NCI-H526 treated with DMSO at 0.1 percent for 48 hours (cell line): Measurements from ENCODE around the gene BNIP2.
"Not testable (repeated sequence)": the region's sequence is repeated elsewhere in the genome, so short reads cannot be mapped to it uniquely, and the experiment has no call there.

ENCODE experiments used
- DNase-seq: peaks from one replicate; lab custom pipeline; 2025; lab: John Stamatoyannopoulos, UW

Gene BNIP2

GRCh38 chr15:59688423-59688781 lies 718 bp downstream of the BNIP2 start:
- DNase-seq: no peak

GRCh38 chr15:59687836-59688235 lies 1.3 kb downstream of the BNIP2 start:
- no peak for DNase-seq

DNA sequence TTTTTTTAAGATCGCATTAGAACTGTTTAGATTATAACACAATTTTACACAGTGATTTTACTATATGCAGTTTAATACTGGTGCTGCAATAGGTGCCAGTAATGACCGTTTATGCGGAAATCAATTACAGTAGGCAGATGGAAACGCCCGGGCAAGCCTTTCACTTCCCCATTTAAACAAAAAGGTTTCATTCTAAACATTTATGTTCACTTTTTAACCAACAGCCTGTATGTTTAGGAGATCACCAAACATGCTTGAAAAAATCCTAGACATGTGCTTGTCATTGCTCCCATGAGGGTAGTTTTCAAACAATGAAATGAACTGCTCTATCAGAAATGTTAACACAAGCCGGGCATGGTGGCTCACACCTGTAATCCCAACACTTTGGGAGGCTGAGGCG lies 2.7 kb downstream of the BNIP2 start:
- no peak for DNase-seq

DNA sequence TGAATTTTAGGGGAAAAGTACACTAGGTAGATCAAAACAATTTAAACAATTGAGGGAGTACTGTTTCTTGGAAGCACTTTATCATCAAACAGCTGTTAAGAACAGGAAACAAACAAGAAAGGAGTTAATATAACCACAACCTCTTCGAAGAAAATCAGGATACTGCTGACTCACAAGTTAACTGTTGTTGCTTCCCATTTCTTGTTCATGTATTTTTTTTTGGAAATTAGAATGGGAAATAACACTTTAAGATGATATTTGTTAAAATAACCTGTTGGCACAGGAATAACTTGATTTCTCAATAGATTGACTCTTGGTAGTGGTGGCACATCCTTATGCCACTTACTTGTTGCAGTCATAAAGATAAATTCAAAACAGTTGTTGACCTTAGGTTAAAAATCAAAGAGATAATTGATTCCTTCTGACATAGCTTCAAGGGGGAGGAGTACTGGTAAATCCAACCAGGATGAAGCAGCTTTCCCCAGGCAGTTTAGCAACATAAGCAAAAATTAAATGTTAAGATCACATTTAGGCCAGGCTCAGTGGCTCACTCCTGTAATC lies 3.3 kb downstream of the BNIP2 start:
- no peak for DNase-seq

DNA sequence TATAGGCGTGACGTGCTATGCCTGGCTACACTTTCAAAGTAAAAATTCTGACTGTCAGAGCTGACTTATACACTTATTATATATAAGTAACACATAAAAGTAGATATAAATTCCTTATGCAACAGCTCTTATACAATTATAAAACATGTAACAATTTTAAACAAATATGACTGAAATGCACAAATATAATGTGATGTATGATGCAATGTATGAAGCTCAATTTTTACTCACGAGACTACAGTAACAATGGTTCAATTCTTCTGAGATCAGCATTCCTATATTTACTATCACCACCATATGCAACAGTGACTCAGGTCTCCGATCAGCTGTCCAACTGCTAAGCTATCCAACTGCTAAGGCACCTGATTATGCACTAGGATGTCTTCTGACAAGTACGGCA lies 8.2 kb downstream of the BNIP2 start:
- no peak for DNase-seq

DNA sequence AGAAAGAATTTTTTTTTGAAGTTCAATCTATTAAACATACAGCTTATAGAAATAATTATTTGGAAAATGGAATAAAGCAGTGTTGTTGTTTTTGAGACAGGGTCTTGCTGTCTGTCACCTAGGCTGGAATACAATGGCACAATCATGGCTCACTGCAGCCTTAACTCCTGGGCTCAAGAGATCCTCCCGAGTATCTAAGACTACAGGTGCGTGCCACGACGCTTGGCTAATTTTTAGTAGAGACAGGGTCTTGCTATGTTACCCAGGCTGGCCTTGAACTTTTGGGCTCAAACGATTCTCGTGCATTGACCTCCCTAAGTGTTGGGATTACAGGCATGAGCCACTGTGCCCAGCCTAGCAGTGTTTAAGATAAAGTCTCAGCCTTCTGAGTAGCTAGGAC lies 8.8 kb downstream of the BNIP2 start:
- DNase-seq: no peak

DNA sequence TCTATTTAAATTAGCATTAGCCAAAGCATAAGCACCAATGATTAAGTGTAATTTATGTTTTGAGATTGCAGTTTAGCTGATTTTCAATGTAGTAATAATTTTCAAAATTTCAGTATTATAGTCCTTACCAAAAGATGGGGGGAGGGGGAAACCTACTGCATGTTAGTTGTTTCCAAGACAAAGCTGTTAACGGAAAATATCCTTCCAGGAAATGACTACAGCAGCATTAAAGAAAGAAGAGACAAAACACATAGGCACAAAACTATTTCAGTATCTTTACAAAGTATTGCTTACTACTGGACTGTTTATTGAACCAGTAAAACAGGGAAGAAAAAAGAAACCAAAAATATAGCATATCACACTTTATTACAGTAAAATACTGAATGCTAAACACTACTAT lies 10.5 kb downstream of the BNIP2 start:
- DNase-seq: no peak

DNA sequence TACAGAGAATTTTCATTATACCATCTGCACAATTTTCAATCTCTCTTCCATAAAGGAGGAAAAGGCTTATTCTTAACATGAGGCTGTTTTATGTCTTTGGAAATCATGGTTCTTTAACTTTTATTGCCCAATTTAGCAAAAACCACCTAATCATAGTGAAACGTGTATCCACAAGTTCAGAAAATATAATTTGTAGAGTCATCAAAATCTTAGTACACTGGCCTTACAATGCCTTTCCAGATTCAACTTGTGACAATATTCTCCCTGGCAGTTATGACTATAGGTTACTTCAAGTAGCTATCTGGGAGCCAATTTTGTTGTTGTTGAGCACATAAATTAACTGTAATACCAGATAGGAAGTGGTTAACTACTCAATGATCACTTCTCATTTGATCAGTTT lies 10.9 kb downstream of the BNIP2 start:
- DNase-seq: no peak

DNA sequence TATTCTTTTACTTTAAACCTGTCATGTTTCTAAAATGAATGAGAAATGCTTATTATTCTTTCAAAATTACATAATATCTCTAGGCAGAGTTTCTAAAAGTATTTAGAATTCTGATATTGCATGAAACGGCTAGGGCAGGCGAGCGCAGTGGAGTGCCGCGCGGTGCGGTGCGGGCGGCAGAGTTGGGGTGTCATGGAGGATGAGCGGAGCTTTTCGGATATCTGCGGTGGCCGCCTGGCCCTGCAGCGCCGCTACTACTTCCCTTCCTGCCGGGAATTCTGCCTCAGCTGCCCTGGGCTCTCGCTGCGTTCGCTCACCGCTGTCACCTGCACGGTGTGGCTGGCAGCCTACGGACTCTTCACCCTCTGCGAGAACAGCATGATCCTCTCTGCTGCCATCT lies 12.6 kb downstream of the BNIP2 start:
- no peak for DNase-seq

DNA sequence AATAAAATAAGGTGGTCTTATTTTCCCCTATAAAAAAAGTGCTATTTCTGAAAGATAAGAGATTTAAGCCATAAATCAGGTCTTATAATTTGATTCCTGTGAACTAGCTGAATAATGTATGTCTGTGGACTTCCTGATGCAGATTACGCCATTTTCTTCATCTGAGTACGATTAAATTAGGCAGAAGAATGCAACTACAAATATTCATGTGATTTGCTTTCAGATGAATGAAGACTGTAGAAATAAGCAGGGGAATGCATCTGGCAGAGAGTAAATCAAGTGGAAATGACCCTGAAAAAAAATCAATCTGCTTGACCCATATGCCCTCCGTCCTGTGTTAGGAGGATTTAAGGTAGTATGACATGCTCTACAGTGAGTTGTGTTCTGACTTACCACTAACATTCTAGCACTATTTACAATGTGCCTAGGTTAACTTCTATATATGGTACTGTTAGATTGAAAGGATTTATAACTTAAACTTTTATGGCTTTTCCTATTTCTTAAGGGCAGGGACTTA lies 14.7 kb downstream of the BNIP2 start:
- DNase-seq: no peak

- DNase-seq: no peak
These were observed 20.6 kb downstream of the BNIP2 start for GRCh38 chr15:59668556-59668955.

GRCh38 chr15:59662260-59662659 lies 26.9 kb downstream of the BNIP2 start:
- no peak for DNase-seq

GRCh38 chr15:59659366-59659765 lies 29.8 kb downstream of the BNIP2 start:
- no peak for DNase-seq

DNA sequence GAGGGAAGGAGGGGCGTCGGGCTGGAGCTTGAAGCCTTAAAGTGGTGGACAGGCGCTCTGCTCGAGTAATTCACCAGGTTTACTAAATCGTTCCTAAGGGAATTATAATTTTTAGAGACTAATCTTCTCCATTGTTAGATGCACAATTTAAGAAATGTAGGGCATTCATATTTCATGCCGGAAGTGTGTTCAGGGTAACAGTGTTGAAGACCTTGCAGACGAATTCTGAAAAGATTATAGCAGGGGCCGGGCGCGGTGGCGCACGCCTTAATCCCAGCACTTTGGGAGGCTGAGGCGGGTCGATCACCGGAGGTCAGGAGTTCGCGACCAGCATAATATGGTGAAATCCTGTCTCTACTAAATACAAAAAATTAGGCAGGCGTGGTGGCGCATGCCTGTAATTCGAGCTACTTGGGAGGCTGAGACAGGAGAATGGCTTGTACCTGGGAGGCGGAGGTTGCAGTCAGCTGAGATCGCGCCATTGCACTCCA lies 31.4 kb downstream of the BNIP2 start:
- no peak for DNase-seq

DNA sequence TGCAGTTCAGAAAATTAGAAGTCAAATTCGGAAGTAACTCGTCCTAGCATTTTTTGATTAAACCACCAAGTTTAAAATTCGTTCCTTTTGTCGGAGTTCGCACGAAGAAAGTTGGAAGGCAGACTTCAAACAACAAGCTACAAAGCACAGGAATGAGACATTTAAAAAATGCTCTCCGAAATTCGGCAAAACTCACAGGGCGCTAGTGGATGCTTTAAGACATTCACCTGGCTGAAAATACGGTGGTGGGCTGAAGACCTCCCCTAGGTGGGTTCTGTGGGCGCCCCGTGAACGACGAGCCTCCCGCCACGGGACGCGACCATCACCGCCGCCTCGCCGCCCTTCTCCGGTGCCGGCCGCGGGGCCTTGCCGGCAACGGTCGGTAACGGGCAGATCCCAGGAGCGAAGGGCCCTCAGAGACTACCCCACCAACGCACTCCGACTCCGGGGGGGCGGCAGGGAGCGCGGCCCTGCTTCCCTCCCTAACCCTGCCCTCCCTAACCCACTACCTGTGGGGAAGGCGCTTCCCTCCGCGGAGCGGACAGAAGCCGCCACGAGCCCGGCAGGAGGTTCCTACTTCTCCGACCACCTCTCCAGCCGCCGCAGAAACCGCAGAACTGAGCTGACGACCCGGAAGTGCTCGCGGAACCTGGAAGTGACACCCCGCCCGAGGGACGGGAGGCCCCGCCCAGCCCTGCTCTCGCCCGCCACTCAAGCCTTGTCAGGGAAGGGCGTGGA lies 32.1 kb downstream of the BNIP2 start, which contains the start of gene GTF2A2:
TSS of gene GTF2A2 (minus strand) at position 619 of the 738 bp plus-strand sequence. CDS start 5,238 bp downstream, outside the sequence.
- DNase-seq: peak; percentile 90

GRCh38 chr15:59654046-59654445 lies 35.1 kb downstream of the BNIP2 start:
- DNase-seq: no peak

GRCh38 chr15:59649603-59650002 lies 39.5 kb downstream of the BNIP2 start:
- DNase-seq: no peak

GRCh38 chr15:59647085-59647484 lies 42.0 kb downstream of the BNIP2 start:
- no peak for DNase-seq

DNA sequence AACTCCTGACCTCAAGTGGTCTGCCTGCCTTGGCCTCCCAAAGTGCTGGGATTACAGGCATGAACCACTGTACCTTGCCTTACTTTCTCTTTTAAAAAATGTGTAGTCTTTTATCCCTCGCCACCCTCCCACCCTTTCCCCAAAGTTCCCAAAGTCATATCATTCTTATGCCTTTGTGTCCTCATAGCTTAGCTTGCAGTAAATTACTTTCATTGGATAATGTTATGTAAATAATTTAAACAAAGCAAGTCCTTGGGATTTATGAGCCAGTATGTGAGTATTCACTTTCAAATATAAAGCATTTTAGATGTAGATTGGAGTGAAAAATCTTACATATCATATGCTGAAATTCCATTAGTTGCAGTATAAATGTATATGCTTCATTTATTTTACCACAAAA lies 42.8 kb downstream of the BNIP2 start:
- no peak for DNase-seq

GRCh38 chr15:59645812-59646211 lies 43.3 kb downstream of the BNIP2 start:
- not testable (repeated sequence) for DNase-seq

GRCh38 chr15:59644756-59645155 lies 44.4 kb downstream of the BNIP2 start:
- no peak for DNase-seq

GRCh38 chr15:59642351-59642750 lies 46.8 kb downstream of the BNIP2 start:
- no peak for DNase-seq

DNA sequence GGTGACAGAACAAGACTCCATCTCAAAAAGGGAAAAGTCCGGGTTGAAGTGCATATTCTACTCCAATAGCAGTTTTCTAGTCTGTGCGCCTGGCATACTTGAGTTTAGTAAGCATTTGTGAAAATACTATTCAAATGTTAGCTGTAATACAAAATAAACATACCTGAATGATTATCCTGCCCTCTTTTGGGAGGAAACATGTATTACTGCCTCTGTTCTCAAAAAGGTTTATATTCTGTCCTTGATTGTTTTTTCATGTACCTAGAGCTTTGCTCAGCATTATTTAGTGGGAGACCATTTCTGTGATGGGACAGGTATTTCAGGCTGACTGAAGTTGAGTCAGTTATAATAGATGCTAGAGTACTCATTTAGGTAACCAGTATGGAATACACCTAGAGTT lies 51.6 kb downstream of the BNIP2 start:
- not testable (repeated sequence) for DNase-seq

DNA sequence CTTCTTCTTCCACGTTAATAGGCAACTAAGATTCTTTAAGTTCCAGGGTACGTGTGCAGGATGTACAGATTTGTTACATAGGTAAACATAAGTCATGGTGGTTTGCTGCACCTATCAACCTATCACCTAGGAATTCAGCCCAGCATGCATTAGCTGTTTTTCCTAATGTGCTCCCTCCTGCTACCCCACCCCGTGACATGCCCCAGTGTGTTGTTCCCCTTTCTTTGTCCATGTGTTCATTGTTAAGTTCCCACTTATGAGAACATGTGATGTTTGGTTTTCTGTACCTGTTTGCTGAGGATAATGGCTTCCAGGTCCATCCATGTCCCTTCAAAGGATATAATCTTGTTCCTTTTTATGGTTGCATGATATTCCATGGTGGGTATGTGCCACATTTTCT lies 52.9 kb downstream of the BNIP2 start:
- no peak for DNase-seq
